NCI-H345 treated with DMSO at 0.1 percent for 48 hours (cell line): ENCODE data around the gene ORC4.
"Not testable (repeated sequence)": the region's sequence is repeated elsewhere in the genome, so short reads cannot be mapped to it uniquely, and the experiment has no call there.

Experiments used
- DNase-seq: peaks from one replicate; lab custom pipeline; 2025; ENCODE audit not compliant: unreplicated experiment; lab: John Stamatoyannopoulos, UW

ORC4 gene

DNA sequence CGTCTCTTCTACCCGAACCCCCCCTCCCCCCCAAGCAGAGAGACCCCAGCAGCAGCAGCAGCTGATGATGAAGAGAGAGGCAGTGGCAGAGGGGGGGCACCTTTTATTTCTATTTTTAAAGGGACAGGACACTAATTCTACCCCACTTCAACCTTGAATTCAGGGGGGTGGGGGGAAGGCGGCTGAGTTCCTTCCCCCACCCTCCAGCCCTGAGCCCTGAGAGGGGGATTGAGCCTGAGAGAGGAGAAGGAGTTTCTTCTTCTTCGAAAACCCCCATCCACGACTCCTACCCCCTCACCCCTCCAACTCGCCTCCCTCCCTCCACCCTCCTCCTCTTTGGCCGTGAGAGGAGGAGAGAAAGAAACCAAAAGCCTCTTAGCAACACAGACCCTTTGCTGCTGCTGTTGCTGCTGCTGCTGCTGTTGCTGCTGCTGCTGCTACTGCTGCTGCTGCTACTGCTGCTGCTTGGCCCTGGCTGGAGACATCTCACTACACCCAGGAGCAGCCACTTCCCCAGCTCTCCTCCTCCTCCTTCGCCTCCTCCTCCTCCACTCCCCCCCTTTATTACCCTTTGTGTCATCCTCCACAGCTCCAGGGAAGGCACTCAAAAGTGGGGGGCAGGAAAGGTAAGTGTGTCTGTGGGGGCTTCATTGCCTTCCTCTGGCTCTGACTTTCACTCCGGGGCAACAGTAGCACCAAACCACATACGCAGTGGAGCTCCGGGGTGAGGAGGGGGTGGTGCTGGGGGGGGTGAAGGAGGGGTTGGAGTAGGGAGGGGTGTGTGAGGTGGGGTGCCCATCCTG lies 723 bp upstream of the ORC4 start, which contains the start of gene MBD5:
TSS of gene MBD5 (plus strand) at position 33 of the 803 bp plus-strand sequence.
- DNase-seq: no peak

DNA sequence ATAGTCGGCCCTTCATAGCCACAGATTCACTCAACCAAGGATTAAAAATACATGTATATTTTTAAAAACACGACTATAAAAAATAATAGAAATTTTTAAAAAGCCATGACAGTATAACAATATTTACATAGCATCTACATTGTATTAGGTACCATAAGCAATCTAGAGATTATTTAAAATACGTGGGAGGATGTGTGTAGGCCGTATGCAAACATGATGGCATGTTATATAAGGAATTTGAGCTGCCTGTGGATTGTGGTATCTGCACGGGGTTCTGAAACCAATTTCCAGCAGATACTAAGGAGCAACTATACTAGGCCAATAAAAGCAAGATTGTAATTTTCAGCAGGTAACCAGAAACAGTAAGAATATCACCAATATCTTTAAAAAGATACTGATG lies 5.9 kb downstream of the ORC4 start:
- no peak for DNase-seq

DNA sequence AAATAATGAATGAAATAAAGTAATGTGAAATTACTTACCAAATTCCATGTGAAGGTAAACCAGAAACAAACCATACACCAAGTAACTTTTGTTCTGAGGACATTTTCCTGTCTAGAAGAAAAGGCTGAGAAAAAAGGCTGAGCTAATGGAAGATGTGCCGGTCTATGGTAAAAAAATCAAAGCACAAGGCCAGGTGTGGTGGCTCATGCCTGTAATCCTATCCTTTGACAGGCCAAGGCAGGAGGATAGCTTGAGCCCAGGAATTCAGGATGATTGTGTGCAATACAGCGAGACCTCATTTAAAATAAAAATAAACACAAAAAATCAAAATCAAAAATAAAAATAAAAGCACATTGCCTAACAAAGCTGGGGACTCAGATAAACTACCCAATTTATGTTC lies 6.7 kb downstream of the ORC4 start:
- DNase-seq: no peak

DNA sequence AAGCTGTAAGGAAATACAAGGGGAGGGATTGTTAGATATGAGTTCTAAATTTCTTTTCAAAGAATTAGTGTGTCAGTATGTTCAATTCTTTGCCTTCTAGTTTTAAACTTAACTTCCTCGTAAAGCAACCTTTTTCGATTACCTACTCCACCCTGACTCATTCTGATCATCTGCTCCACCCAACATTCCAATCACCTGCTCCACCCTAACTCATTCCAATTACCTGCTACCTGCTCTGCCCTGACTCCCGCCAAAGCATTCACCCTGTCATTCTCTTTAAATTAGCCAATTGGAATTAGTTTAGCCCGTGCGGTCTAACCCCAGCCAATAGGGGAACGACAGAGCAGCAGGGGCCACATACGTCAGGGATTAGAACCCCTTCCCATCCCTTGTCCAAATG lies 12.1 kb downstream of the ORC4 start:
- not testable (repeated sequence) for DNase-seq

DNA sequence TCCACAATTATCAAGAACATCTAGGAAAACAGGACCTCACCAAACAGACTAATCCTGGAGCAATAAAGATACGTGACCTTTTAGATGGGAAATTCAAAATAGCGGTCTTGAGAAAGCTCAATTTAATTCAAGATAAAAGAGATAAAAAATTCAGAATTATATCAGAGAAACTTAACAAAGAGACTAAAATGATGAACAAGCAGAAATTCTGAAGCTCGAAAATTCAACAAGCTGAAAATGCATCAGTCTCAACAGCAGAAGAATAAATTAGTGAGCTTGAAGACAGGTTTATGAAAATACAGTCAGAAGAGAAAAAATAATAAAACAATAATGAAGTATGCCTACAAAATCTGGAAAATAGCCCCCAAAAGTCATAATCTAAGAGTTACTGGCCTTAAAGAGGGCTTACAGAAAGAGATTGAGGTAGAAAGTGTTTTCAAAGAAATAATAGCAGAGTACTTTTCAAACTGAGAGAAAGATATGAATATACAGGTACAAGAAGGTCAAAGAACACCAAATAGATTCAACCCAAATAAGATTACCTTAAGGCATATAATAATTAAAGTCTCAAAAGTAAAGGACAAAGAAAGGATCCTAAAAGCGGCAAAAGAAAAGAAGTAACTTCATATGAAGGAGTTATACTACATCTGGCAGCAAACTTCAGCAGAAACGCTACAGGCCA lies 13.2 kb downstream of the ORC4 start:
- no peak for DNase-seq

DNA sequence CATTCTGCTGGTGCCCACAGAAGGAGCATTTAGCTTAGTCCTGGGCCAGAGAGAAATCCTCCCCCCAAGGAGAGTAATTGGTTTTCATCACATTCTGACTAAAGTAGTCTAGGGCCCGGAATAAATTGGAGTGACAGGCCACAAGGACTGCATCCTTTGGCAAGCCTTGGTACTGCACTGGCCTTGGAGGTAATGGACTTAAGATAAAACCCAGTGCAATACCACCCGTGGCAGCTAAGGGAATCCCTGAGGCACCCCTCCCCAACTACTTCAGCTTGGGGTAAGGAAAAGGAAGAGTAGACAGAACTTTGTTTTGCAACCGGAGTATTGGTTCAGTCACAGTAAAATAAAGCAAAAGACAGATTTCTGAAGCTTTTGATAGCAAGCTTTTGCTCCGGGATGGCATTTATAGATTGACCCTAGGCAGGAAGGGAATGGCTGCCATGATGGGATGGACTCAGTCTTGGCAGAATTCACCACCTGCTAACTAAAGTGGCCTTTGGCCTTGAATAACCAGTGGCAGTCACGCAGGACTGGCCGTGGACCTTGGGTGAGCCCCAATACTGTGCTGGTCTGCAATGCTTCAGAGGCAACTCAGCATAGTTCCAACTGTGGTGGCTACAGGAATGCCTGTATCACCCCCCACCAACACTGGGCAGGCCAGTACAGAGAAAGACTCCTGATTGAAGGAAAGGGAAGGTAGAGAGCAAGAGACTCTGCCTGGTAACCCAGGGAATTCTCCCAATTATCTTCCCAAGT lies 14.1 kb downstream of the ORC4 start:
- no peak for DNase-seq

DNA sequence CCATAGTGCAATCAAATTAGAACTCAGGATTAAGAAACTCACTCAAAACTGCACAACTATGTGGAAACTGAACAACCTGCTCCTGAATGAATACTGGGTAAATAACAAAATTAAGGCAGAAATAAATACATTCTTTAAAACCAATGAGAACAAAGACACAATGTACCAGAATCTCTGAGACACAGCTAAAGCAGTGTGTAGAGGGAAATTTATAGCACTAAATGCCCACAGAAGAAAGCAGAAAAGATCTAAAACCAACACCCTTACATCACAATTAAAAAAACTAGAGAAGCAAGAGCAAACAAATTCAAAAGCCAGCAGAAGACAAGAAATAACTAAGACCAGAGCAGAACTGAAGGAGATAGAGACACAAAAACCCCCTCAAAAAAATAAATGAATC lies 18.1 kb downstream of the ORC4 start:
- not testable (repeated sequence) for DNase-seq

DNA sequence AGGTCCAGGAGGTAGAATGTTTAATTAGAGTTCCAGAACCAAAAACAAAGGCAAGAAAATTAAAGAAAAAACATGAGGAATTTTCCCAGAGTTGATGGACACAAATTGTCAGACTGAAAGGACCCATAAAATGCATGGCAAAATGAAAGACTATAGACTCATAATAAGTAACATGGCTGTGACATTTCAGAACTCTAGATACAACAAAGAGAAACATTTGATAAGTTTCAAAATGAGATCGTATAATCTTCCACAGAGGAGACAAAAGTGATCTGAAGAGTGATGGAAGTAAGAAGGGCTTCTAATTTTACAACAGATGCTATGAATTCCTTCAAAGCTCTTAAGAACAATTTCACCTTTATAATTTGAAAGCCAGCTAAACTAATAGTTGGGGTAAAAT lies 20.4 kb downstream of the ORC4 start:
- DNase-seq: no peak

DNA sequence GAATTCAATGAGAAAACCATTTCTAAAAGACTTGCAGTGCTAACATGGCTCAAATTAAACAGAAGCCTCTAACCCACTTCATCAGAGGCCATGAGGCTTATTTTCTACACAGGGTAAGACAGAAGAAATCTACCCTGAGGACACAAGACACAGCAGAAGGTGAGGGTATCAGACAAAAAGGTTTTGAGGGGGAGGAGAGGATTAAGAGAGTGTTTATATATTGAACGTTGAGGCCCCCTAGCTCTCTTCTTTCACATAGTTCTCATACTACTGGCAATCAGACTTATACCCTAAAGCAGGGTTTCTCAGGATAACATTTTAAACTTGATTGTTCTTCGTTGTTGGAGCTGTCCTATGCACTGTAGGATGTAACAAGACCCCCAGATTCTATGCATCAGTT lies 21.4 kb downstream of the ORC4 start:
- DNase-seq: no peak

DNA sequence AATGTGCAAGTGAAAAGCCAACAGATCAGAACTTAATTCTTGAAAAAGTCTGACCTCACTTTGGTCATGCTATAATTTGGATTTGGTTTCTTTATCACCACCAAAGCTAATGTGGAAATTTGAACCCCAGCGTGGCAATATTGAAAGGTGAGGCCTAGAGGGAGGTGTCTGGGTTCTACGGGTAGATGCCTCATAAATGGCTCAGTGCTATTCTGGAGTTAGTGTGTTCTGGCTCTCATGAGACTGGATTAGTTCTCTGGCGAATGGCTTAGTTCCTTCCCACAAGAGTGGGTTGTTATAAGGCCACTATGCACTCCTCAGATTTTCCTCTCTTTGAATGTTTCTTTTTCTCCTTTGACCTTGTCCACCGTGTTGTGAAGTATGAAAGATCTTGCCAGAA lies 22.3 kb downstream of the ORC4 start:
- DNase-seq: no peak

DNA sequence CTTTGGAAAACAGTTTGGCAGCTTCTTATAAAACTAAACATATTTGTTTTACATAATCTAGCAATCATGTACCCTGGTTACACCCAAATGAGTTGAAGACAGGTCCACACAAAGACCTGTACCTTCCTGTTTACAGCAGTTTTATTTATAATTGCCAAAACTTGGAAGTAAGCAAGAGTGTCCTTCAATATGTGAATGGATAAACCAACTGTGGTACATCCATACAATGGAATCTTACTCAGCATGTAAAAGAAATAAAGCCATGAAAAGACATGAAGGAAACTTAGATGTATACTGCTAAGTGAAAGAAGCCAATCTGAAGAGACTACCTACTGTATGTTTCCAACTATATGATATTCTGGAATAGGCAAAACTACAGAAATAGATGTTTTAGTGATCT lies 23.7 kb downstream of the ORC4 start:
- DNase-seq: no peak

DNA sequence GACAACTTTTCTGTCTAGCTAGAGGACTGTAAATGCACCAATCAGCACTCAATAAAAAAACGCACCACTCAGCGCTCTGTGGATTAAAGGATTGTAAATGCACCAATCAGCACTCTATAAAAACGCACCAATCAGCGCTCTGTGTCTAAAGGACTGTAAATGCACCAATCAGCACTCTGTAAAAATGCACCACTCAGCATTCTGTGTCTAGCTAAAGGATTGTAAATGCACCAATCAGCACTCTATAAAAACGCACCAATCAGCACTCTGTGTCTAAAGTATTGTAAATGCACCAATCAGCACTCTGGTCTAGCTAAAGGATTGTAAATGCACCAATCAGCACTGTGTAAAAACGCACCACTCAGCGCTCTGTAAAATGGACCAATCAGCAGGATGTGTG lies 25.6 kb downstream of the ORC4 start:
- not testable (repeated sequence) for DNase-seq

DNA sequence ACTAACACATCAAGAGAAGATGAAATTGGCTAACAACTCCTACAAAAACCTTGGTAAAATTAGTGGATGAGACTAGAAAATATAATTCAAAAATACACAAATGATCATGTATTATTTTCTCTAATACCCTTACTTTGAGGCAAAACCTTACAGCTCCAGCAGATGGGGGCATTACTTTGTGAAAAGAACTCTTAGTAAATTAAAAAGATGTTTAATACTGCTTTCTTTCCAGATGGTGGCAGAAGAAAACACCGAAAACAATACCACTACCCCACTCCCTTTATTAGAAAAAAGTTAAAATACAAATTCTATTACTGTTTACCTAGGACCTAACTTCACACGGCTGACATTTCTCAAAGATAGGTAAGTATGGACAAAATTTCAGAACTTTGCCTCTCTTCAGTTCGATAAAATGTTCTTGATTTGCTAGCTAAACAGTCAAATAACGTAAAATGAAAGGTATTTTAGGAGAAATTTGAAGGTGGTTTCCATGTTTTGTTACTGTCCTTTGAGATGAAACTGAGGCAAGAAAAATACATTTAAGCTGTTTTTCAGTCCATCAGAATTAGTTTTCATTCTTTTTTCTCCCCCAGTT lies 30.6 kb downstream of the ORC4 start:
- no peak for DNase-seq

DNA sequence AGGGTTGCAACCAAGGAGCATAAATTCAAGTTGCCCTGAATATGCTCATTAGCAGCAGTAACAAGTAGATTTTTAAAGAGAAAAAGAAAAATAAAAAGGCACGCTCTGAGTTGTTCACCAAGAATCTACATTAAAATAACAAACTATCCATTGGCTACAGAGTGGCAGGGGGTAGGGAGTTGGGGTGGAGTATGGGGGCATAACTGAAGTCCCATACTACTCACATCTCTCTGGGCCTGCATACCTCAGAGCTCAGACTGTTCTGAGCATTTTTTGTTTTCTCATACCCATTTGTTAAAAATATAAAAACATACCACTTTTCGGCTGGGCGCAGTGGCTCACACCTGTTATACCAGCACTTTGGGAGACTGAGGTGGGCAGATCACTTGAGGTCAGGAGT lies 31.4 kb downstream of the ORC4 start:
- DNase-seq: no peak

DNA sequence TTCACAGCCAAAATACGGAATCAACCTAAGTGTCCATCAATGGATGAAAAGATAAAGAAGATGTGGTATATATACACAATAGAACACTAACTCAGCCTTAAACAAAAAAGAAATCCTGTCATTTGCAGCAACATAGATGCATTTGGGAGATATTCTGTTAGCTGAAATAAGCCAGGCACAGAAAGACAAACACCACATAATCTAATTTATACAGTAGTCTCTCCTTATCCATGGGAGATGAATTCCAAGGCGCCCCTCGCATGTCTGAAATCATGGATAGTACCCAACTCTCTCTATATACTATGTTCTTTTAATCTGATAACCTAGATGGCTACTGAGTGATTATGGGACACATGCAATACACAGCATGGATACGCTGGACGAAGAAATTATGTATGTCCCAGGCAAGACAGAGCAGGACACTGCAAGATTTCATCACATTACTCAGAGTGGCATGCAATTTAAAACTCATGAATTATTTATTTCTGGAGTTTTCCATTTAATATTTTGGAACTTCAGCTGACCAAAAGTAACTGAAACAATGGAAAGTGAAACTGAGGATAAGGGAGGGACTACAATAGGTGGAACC lies 39.5 kb downstream of the ORC4 start:
- DNase-seq: no peak

DNA sequence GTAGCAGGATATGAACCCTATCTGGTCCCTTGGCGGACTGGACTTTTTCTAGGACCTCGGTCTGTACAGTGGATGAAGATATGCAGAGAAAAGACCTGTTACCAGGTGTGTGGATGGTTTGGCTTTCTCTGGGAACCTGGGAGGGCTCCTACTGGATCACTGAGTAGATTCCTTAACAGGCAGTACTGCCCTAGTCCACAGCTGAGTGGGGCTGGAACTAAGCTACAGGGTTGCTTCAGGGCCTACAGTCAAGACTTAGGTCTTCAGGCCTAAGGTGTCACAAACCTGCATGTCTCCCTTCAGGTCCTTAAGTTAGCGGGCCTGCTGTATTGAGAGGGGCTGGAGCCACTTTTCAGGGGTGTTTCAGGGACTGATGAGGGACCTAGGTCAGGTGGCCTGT lies 42.9 kb downstream of the ORC4 start:
- DNase-seq: no peak

DNA sequence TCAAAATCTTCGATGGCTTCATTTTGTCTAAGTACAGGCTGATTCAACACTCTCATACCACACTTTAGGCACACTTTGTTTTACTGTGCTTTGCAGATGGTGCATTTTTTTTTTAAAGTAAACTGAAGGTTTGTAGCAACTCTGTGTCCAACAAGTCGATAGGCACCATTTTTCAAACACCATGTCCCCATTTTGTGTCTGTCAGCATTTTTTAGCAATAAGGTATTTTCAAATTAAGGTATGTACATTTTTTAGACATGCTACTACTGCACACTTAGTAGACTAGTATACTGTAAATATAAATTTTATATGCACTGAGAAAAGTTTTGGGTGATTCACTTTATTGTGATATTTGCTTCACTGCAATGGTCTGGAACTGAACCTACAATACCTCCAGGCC lies 44.4 kb downstream of the ORC4 start:
- no peak for DNase-seq

DNA sequence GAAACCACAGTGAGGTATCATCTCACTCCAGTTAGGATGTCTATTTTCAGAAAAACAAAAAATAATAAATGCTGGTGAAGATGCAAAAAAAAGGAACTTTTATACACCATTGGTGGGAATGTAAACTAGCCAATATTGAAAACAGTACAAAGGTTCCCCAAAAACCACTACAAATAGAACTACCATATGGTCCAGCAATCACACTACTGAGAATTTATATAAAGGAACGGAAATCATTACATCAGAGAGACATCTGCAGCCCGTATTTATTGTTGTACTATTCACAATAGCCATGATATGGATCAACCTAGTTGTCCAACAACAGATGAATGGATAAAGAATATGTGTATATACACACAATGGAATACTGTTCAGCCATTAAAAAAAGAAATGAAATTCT lies 52.0 kb downstream of the ORC4 start:
- DNase-seq: no peak

DNA sequence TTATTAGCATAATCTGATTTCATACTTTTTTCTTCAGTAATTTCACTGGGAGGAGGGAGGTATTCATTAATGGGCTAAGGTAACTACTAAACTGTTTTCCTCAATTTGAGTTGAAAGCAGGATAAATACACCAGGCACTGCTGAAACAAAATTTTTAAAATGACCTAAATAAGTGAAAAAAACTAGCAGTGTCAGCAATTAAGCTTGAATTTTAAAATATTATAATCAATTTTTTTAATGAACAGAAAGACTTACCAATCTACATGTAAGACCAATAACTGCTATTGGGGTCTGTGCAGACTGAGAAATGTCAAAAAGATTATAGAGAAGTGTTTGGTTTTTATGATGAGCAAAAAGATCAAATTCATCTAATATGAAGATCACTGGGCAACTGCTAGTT lies 68.4 kb downstream of the ORC4 start:
- no peak for DNase-seq

DNA sequence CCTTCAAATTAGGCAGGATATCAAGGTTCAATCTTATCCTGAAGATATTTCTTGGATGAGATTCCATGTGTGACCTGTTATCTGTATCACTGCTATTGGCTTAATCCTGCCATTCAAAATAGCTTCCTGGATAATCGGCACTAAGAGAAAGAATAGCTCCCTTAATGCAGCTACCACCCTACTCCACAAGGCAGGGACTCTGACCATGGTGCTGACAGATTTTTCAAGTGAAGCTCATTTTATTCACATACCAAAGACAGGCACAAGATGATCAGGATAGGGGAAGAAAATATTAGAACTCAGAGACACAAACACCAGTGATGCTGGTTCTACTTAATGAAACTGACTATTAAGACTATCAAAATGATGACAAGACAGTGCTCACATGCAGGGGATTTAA lies 74.9 kb downstream of the ORC4 start:
- DNase-seq: no peak

DNA sequence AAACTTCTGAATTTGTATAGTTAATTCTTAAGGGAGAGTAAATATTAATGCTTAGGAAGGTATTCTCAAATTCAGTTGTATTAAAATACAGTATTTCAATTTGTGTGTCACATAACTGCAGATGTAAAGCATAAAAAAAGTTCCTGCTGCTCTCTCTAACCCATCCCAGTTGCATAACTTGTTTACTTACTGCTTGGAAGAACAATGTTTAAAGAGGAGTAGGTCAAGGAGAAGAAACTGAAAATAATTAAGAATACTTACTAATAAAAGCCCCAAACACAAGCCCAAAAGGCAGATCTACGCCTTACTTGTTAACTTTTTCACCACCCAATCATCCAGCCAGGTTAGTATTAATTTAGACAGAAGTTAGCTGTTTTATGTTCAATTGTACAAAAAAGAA lies 81.2 kb downstream of the ORC4 start:
- no peak for DNase-seq
